Stimulated activated CD8-positive, alpha-beta memory T cell treated with anti-CD3 and anti-CD28 coated beads, Interleukin-12 subunit alpha, Interleukin-12 subunit beta, amount 100 ng/mL, for 4 hours (primary cell): ENCODE data around the gene METTL24.

Experiments
- DNase-seq: peaks from one replicate; pipeline ENCODE4 v3.0.0-alpha.2; 2020; ENCODE audit warnings: low read depth

Gene METTL24, protein sequence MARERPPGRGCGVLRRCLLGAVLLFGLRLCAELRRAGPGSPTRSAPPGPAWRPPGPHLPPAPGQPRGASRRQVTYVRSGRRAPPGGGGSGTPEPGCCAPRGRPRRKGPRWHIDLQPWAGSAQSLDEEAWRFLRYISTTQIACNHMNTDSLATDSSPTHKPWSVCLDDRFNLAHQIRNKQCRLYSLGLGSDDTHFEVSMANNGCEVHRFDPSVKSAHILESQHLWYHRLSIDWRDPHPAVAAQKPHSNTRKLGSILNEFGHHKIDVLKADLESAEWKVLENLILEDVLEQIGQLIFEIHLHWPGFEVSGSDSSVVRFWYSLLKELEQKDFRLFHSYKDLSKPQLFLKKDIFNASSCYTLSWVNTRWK

DNA sequence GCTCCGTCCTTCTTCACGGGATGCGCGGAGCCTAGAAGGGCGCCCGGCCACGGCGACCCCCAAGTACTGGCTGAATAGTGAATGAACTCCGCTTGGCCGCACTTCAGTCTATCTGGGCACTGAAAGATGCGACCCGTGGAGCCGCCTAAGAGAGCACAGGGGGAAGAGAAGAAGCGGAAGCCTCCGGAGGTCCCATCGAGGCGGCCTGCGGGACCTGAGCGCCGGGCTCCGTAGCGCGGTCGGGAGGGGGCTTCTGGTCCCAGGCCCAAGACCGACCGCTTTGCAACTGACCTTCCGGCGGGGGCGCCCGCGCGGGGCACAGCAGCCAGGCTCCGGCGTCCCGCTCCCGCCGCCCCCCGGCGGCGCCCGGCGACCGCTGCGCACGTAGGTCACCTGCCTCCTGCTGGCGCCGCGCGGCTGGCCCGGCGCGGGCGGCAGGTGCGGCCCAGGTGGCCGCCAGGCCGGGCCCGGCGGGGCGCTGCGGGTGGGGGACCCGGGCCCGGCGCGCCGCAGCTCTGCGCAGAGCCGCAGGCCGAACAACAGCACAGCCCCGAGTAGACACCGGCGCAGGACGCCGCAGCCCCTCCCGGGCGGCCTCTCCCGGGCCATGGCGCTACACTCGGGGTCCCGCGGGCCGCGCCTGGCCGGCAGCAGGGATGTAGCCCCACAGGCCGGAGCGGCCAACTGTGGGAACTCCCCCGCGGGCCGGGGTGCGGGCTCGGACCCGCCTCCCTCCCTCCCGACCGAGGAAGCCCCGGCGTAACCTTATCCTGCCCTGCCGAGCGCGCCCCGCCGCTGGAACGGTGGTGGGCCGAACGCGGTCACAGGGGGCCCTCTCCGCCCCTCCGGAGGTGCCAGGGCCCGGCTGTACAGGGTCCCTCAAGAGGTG, at the start of gene METTL24:
Gene METTL24 (minus strand): TSS at position 686 of the 889 bp plus-strand sequence. CDS start 77 bp downstream, at position 609.
- DNase-seq, result no peak

DNA sequence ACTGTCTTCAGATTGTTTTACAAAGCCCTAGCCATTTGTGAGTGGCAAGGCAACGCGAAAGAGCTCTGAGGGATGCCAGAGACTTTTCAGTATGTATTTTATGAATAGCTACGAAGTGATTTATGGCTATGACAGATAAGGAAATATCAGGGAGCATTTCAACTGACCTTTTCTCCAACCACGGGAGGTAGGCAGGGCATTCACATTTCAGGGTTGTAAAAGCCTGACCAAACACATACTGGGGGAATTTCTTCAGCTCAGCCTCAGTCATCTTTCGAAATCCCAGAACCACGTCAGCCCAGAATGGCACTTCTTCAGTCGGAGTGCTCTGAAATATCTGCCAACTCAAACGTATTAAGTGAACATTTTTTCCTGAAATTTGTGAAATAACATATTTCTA, 46.5 kb upstream of the METTL24 start:
- DNase-seq, result no peak

DNA sequence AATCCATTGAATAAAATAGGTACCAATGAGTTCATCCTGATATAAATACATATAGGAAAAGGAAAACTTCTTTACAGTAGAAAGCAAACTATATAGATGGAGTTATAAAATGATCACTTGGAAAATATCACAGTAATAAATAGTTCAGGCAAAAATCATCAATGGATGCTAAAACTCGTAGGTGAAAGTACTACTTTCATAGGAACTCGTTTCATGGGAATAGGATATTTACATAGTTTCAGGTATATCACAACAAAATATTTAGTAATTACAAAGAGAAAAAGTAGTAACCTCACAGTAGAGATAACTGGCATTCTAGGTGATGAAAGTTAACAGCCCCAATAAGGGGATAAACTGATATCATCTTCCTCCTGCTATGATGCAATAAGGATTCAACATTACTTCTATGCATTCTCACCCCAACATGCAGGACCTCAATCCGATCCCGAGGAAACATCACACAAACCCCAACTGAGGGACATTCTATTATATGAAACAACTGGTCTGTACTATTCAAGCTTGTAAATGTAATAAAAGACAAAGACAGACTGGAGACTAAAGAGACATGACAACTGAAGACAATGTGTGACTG, 43.5 kb upstream of the METTL24 start:
- no peak for DNase-seq

DNA sequence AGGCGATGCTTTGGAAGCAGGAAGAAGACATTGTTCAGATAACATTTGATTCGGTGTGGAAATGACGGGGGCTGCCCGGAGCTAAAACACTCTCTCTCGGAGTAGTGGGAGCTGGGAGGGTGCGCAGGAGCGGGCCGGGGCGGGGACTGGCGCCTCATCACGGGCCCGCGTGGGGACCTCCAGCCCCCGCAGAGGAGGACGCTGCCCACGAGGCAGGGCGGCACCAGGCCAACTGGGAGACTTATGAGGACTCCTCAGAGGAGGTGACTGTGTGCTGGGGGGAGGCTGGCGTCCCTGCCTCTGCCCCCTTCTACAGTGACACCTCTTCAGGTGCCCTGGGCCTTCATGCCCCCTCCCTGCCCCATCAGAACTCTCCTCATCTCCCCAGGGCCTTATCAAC, 42.1 kb upstream of the METTL24 start:
- DNase-seq, result no peak

DNA sequence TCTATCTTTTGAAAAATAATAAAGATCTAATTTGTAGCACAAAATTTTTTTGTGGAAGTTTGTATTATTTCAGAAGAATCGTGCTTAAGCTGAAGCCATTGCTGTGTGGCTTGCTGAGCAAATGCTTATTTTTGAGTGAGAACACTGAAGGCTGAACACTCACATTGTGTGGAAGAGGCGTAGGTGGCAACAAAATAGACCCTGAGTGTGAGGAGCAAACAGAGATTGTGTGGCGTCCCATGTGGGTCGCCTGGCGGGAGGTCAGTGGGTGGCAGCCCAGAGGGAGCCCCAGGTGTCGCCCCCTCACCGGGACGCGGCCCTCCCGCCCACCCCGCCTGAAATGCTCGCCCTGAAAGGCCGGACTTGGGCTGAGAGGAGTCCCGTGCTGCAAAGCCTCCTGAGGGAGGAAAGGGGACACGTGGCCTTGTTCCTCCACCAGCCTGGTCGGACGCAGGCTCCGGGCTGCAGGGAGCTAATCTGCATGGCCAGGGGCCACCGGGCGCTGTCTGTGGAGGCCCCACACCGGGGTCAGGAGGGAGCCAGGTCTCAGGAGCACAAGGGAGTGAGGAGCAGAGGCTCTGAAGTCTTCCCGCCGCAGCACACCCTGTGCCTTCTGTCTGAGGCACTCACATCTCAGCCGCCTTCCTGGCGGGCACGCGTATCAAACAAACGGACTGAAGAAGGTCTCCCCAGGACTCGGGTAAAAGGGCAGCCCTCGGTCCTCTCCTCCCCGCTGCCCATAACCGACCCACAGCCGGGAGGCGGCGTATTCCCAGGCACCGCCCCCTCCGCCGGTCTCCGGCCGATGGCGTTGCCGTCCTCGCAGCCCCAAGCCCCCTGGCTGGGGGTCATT, 41.3 kb upstream of the METTL24 start:
- DNase-seq, result no peak

DNA sequence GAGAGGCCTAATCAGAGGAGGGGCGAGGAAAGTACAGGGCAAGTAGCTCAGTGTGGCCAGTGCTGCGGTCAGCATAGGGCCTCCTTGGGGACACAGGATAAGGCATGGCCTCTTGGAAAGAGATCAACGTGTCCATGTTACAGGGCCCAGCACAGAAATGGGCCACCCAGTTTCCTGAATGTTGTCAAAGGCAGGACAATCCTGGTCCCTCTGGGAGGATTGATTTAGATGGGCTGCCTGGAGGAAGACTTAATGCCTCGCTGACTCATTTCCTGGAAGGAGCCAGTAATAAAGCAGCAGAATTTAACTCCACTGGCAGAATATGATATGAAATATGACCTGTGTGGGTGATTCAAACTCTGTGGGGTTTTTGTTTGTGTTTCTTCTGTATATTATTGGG, 40.6 kb upstream of the METTL24 start:
- no peak for DNase-seq

DNA sequence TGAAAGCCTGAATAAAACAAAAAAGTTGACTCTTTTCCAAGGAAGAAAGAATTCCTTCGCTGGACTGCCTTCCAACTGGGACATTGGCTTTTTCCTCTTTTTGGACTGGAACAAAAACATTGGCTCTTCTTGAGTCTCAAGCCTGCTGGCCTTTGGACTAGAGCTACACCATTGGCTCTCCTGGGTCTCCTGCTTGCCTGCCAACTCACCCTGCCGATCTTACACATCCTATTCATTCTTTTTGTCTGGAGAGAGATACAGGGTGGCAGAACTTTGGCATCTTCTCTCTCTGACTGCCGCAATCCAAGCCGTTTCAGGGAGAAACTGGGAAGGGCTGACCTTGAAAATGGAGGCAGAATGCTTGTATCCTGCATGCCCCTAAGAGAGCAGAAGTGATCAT, 37.1 kb upstream of the METTL24 start:
- DNase-seq, result no peak

DNA sequence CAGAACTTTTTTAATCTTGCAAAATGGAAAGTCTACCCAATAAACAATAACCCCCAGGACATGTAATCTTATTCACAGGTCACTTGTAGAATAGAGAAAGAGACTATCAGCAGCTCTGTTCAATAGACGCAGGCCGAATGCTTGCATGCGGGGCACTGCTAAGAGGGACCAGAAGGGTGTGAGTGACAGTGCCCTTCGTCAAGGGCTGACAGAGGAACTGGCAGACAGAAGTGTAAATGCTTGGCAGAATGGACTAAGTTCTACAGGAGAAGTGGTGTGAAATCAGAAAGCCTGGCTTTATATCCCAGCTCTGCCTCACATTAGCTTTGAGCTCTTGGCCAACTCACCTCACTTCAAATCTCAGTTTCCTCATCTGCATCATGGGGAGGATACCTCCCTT, 36.3 kb upstream of the METTL24 start:
- no peak for DNase-seq

DNA sequence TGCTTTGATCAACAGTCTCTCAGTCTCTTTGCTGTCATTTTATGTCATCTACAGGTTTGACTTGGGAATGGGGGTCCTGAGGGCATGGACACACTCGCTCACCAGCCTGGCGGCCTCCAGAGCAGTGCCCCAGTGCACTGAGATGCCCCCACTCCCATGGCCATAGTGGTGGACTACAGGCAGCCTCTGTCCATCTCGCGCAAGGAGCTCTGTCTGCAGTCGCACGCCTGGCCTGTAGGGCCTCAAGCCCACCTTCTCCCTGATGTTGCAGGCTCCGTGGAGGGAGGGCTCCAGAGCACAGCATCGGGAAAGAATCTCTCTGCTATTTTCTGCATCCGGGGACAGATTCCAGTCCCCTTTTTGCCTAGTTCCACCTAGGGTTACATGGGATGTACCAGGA, 34.6 kb upstream of the METTL24 start:
- DNase-seq, result no peak

DNA sequence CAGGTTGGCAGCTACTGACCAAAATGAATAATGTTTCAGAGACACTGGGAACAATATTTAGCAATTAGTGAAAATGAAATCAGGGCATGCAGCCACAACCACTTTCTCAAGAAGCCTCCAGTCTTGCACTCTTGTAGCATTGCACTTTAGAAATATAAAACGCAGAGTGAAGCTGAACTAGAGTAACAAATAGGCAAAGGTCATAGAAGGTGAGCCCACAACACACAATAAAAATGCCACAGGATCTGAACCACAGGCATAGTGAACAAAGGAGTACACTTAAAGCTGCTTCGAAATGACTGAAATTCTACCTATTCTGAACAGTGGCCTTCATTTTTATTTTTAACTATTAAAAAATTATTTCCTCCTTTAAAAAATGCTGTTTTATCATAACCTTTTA, 32.3 kb upstream of the METTL24 start:
- DNase-seq, result no peak

DNA sequence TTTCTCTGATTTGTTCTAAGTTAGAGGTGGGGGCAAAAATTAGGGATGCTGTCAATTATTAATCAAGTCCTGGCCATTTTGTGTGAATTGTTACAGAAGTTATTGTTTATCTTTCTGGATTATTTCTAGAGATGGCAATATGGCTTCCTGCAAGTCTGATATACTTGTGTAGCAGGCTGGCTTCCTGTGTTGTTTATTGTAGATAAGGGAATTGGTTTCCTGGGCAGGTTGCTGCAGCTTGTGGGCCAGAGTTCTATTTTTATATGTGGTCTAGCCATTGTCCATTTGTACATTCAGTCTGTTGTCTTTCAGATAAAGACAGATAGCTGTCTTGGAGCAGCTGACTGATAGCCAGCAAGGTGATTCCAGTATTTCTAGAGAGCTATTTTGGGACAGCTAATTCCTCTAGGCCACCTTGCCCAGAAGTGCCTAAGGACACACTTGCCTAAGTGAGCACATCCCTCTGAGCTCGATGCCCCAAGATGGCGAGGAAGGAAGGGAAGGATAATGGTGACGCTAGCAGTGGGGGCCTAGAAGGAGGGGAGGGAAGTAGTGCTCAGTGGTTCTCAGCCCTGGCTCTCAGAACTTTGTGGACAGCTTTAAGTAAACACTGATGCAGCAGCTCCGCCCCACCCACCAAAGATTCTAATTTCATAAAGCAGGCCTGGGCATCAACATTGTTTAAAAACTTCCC, 31.7 kb upstream of the METTL24 start:
- no peak for DNase-seq

DNA sequence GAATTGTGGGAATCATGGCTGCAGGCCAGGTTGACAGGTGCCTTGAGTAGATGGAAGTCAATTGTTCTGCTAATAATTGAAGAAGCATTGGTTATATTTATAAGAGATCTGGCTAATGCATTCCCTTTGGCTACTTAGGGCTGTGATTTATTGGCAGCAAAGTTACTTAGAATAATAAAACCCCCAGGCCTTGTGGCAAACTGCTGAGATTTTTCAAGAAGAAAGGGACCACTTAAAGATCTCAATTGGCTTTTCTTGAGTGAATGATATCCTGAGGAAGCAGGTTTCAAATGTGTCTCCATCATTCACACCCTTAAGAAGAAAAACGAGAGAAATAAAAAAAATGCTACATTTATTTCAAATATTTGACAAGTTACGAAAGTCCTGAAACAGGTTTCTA, 29.8 kb upstream of the METTL24 start:
- DNase-seq, result no peak

DNA sequence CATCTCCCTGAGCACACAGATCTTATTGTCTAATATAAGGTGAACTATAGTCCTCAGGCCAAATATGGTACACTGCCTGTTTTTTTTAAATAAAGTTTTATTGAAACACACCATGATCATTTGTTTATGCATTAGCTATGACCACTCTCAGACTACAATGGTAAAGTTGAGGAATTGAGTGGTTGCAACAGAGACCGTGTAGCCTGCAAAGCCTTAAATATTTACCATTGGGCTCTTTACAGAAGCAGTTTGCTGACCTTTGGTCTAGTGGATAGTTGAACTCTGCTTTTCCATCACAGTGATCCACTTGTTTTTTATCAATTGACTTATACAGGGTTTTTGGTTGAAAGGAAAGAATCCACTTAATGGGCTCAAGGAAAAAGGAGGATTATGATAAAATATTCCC, 27.3 kb upstream of the METTL24 start:
- no peak for DNase-seq

DNA sequence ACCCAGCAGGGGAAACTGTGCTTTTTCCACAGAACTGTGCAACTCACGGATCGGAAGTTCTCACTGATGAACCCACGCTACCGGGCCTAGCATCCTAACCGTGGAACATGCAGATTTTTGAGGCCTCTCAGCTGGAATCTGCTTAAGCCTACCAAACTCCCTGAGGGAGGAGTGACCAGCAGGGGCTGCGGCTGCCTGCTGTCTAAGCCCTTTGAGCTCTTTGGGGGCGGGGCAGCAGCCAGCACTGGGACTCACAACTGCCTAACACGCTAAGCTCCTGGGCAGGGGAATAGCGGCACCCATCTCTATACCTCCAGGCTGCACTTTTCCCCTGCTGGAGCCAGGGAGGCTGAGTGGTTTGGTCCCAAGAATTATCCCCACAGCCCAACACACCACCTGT, 20.4 kb upstream of the METTL24 start:
- DNase-seq, result no peak

DNA sequence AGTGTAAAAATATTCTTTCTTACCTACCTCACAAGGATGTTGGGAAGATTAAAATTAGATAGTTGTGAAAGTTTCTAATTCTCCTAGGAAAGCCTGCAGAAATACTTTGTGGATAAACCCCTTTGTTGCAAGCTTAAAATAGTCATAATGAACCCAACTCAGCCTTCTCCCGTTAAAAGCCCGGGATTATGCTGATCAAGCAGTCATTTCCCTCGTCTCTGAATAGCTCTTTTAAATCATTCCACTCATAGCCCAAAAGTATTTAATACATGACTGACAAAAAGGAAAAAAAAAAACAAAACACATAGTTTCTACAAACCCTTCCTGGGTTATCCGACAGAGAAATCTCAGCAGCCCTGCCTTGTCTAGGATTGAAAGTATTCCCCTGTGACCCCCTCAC, 10.9 kb upstream of the METTL24 start:
- DNase-seq, result no peak

DNA sequence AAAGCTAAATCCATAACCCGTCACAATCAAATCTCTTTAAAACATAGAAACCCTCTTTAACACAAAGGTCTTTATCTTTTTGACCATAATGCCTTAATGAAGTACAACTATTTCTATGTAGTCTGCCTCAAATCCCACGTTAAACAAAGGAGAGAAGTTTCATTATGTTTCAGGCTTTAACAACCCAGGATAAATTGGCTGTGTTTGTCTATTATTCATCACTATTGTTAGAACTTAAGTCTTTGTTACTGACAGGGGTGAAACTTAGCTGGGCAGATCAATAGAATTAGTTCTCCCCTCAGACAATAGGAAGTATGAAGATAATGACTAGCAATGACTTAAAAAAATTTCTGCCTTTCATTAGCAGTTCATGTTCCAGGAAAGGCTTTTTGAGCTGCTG, 10.1 kb upstream of the METTL24 start:
- DNase-seq, result no peak

DNA sequence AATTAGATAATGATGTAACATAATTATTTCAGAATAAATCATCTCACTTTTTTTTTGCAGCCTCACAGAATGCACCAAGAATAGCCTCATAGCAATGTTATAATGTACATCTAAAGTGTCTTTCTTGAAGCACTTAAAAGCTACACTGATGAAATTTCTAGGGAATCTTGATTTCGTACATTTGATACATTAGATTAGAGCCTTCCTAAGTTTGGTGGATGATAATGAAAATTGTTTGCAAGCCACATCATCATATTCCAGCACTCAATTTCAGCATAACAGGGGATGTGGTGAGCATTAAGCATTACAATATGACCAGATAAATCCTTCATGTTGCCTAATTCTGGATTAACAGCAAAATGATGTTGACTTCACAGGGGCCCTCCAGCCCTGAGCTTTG, 9.7 kb upstream of the METTL24 start:
- no peak for DNase-seq

DNA sequence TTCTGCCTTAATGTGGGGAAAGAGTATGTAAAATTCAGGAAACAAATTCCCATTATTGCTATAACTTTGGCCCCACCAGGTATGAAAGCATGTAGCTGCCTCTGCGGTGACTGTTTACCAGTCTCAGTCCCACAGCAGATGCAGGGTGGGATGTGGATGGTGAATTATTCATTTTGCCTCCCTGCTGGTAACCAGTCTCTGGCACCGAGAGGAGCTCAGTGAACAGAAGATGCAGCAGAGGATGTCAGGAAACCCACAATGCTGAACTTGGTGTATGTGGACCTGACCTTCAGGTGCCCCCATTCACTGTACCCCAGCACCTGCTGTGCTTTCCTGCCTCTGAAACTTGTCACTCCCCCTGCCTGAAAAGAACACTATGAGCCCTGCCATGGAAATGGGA, 8.8 kb upstream of the METTL24 start:
- DNase-seq, result no peak

DNA sequence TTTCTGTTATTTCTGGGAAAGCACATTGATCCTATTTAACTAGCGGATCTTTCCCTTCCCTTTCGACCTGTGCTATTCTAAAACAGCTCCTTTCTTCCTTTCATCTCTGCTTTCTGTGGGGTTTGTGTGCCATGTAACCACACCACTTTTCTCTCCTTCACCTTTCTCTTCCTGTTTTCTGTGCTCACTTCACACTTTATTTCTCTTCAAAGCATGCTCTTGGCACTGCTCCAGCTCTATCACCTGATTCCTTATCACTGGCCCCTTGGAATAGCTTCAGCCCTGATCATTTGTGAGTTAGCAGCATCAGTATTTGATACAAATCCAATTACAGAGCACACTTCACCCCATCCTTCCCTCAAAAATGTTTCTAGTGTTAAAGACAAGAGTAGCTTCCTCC, 8.1 kb upstream of the METTL24 start:
- DNase-seq, result no peak

DNA sequence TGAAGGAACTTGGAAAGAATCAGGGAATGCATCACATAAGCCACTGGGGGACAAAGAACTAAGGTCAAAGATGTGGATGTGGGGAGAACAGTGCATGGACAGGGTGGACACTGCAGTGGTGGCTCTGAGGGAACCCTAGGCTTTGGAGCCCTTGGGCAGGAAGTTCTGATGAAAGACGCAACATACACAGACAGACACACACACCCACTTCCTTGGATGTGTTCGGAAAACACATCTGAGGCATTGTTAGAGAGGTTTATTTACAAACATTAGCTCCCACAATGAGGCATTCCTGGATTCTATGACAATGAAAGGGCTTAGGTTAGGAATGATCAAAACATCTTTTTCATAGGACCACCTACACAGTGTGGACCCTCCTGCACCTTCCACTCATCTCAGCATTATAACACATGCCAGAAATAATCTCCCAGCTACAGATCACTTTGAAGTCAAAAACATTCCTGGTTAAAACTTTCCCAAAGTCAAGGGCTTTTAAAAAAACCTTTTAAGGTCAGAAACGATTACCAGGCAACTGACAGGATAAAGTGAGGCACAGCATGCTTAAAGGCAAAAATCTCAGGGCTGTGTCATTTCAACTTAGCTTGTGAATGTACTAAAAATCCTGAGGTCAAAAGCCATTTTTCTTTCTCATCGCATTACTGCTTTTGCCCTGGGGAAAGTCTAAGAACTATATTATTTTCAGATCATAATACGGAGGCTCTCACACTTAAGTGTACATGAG, 6.4 kb upstream of the METTL24 start:
- no peak for DNase-seq

DNA sequence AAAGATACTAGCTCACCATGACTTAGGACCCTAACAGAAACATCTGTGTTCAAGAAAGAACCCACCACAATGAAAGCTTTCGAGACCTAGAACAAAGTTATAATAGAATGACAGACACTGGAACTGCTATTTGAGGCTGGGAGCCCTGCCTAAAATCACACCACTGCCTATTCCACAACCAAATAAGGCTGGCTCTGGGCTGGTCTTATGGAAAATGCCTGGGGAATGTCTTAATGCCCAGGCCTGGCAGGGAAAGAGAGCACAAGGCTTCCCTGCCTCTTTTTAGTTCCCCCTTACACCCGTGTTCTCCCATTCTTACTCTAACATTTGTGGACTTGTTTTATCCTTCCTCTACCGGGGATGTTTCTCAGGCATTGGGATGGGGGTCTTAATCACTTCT, 5.6 kb upstream of the METTL24 start:
- DNase-seq, result no peak
